GM21825 (cell line): ENCODE results near the gene ZNF841.
"Not testable (repeated sequence)": the region's sequence is repeated elsewhere in the genome, so short reads cannot be mapped to it uniquely, and the experiment has no call there.

Experiments used
- ATAC-seq: cut with Tn5 transposase; IDR thresholded peaks from one replicate; pipeline ENCODE4 v1.9.1; 2021; ENCODE audit warnings: mild to moderate bottlenecking, moderate library complexity; ENCODE audit not compliant: unreplicated experiment

The ZNF841 gene

DNA sequence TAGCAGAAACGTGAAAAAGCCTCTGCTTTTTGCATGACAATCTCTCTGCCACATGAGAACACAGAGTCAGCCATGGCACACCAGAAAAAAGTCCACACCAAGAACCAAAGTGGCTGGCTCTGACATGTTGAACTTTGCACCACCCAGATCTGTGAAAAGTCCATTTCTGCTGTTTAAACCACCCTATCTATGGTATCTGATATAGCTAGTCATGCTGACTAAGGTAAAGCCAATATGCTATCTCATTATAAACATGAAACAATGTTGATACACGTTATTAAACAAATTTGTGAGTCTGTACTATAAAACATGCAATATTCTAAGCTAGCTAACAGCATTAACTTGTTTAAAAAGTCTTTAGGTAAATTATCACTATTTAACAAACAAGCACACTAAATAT is 25.9 kb downstream of the ZNF841 start:
- ATAC-seq = no peak

DNA sequence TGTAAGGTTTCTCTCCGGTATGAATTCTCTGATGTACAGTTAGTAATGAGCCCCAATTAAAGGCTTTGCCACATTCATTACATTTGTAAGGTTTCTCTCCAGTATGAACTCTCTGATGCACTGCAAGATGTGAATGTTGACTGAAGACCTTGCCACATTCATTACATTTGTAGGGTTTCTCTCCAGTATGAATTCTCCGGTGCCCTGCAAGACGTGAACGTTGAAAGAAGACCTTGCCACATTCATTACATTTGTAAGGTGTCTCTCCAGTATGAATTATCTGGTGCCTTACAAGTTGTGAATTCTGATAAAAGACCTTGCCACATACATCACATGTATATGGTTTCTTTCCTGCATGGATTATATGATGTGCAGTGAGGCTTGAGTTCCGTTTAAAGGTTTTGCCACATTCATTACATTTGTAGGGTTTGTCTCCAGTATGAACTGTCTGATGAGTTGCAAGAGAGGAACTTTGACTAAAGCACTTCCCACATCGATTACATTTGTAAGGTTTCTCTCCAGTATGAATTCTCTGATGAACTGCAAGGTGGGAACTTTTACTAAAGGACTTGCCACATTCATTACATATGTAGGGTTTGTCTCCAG is 29.2 kb downstream of the ZNF841 start:
- no peak for ATAC-seq

DNA sequence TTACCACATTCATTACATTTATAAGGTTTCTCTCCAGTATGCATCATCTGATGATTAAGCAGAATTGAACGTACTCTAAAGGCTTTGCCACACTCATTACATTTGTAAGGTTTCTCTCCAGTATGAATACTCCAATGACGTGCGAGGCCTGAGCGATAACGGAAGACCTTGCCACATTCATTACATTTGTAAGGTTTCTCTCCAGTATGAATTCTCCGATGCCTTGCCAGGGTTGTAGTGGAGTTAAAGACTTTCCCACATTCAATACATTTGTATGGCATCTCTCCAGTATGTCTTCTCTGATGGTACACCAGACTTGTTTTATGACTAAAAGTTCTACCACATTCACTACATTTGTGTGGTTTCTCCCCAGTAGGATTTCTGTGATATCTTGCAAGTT is 30.2 kb downstream of the ZNF841 start:
- no peak for ATAC-seq

DNA sequence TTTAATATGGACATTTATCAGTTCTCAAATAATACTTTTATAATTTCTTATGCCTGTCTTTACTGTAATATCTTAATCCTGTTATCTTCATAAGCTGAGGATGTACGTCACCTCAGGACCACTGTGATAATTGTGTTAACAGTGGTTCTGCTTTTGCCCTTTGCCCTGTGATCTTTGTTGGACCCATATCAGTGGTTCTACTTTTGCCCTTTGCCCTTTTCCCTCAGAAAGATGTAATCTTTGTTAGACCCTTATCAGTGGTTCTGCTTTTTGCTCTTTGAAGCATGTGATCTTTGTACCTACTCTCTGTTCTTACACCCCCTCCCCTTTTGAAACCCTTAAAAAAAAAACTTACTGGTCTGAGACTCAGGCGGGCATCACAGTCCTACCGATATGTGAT is 39.1 kb downstream of the ZNF841 start:
- not testable (repeated sequence) for ATAC-seq

DNA sequence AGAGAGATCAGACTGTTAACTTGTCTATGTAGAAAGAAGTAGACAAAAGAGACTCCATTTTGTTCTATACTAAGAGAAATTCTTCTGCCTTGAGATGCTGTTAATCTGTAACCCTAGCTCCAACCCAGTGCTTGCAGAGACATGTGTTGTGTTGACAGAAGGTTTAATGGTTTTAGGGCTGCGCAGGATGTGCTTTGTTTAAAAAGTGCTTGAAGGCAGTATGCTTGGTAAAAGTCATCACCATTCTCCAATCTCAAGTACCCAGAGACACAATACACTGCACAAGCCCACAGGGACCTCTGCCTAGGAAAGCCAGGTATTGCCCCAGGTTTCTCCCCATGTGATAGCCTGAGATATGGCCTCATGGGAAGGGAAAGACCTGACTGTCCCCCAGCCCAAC is 43.8 kb downstream of the ZNF841 start:
- ATAC-seq = not testable (repeated sequence)

DNA sequence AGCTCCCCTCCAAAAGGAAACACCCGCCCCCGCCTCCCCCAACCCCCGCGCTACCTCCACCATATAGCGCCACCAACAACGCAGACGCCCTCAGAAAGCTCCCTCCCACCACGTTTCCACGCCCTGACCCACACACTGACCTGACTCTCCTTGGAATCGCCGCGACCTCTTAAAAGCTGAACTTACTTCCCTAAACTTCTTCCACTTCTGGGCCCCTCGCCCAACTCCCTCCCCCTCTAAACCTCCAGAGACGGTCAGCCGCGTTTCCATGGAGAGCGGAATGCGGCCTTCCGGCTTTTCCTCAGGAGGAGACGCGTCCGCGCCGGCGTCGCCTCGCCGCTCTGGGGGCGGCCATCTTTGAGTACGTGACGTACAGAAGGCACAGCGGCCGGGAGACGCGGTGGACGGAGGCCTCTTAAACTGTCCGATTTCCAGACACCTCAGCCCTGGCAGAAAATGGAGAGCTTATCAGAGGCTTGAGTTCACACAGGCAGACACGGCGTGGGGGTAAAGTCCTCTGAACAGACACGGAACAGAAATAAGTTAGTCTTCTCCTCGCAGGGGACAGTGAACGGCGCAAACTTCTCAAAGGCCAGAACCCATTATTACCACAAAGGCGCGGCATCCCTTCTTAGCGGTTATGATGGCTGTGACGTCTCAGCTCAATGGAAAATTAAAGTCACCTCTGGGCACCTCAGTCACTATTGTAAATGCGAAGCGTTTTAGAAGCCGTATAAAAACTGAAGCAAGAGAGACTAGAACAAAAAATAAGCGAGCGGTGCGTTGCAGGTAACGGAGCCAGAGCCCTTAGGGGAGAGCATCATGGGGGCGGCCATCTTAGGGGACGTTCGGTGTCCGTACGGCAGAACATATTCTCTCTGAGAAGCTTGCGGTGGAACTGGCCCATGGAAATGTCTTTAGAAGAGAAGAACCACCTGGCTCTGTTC is 46.7 kb downstream of the ZNF841 start, which contains the start of gene ZNF432:
Gene ZNF432 (minus strand): TSS at position 284 of the 947 bp plus-strand sequence. CDS start 1,970 bp downstream, outside the sequence.
- peak; percentile 84 for ATAC-seq

DNA sequence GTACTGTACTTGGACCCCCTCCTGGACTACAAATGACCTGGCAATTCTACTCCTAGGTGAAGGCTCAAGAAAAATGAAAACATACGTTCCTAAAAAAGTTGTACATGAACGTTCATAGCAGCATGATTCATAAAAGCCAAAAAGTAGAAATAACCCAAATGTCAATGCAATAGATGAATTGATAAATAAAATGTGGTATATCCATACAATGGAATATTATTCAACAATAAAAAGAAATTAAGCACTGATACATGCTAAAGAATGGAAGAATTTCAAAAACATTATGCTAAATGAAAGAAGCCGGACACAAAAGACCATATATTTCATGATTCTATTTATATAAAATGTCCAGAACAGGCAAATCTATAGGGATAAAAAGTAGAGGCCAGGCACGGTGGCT is 56.4 kb downstream of the ZNF841 start:
- no peak for ATAC-seq

DNA sequence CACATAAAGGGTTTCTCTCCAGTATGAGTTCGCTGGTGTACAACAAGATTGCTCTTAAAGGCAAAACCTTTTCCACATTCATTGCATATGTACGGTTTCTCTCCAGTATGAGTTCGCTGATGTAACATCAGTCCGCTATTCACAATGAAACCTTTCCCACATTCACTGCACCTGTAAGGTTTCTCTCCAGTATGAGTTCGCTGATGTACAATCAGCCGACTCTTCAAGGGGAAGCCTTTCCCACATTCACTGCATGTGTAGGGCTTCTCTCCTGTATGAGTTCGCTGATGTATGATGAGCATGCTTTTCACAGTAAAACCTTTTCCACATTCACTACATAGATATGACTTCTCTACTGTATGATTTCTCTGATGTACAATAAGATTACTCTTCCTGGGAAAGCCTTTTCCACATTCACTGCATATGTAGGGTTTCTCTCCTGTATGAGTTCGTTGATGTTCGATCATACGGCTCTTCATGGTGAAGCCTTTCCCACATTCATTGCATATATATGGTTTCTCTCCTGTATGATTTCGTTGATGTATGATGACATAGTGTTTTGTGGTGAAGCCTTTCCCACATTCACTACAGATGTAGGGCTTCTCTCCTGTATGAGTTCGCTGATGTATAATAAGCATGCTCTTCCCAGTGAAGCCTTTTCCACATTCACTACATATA is 61.4 kb downstream of the ZNF841 start:
- ATAC-seq = no peak

DNA sequence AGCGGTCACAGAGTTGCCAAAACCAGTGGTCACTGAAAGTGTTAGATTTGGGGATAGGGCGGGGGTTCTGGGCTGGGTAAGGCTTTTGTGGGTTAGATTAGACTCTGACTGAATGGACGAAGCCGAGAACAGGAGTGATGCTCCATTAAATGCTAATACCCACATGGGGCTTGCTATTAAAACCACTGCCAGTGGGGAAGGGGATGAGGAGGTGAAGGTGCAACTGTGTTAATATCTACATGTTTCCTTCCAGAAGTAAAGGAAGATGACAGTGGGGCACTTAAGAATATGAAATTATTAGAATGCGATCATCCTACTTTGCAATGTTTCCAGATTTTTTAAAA is 66.8 kb downstream of the ZNF841 start:
- ATAC-seq = peak; percentile 25

DNA sequence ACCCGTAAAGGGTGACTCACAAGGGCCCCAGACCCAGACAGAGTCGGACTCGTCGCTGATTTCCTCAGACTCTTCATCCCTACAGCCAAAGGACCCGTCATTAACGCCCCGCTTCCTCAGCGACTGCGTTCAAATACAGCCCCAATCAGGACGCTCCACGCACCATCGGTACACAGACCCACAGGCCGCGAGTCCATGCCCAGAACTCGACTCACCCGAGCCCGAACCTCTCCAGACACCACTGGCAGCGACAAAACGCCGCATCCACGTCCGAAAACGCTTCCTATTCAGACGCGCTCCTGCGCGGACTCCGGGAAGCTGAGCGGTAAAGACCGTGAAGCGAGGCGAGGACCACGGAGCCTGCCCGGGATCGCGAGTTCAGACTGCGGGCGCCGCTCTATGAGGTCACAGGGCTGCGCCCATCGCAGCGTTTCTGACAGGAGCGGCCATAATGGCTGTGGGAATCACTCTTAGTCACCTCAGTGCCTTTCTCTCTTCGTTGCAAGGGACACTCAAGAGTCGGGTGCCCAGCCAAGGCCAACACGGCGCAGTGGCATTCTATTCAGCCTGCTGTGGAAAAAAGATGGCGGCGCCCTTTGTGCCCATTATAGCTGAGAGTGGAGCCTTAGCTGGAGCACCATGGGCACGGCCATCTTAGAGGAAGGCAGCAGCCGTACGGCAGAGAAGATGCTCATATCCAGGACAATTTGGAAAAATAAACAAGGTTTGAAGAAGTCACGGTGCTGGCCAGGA is 67.4 kb downstream of the ZNF841 start, which contains the start of gene ZNF614:
Gene ZNF614 (minus strand): TSS at position 353 of the 753 bp plus-strand sequence. CDS start 2,634 bp downstream, outside the sequence.
- peak; percentile 84 for ATAC-seq

DNA sequence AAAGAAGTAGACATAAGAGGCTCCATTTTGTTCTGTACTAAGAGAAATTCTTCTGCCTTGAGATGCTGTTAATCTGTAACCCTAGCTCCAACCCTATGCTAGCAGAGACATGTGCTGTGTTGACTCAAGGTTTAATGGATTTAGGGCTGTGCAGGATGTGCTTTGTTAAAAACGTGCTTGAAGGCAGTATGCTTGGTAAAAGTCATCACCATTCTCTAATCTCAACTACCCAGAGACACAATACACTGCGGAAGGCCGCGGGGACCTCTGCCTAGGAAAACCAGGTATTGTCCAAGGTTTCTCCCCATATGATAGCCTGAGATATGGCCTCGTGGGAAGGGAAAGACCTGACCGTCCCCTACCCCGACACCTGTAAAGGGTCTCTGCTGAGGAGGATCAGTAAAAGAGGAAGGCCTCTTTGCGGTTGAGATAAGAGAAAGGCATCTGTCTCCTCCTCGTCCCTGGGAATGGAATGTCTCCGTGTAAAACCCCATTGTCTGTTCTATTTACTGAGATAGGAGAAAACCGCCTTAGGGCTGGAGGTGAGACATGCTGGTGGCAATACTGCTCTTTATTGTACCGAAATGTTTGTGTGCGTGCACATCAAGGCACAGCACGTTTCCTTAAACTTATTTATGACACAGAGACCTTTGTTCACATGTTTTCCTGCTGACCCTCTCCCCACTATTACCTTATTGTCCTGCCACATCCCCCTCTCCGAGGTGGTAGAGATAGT is 69.1 kb downstream of the ZNF841 start:
- ATAC-seq = not testable (repeated sequence)

DNA sequence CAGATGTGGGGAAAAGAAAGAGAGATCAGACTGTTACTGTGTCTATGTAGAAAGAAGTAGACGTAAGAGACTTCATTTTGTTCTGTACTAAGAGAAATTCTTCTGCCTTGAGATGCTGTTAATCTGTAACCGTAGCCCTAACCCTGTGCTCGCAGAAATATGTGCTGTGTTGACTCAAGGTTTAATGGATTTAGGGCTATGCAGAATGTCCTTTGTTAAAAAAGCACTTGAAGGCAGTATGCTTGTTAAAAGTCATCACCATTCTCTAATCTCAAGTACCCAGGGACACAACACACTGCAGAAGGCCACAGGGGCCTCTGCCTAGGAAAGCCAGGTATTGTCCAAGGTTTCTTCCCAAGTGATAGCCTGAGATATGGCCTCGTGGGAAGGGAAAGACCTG is 71.1 kb downstream of the ZNF841 start:
- ATAC-seq = not testable (repeated sequence)

DNA sequence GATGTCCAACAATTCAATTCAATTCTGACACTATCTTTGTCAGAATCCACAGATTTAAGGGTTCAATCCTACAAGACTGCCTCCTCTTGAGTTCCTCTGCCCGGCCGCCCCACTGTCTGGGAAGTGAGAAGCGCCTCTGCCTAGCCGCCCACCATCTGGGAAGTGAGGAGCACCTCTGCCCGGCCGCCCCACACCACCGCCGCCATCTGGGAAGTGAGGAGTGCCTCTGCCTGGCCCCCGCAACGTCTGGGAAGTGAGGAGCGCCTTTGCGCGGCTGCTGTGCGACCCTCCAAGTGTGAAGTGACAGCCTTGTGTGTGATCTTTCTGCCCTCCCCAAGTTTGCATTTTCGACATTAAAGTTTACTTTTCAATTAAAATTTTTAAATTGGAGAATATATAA is 73.4 kb downstream of the ZNF841 start:
- ATAC-seq = no peak

DNA sequence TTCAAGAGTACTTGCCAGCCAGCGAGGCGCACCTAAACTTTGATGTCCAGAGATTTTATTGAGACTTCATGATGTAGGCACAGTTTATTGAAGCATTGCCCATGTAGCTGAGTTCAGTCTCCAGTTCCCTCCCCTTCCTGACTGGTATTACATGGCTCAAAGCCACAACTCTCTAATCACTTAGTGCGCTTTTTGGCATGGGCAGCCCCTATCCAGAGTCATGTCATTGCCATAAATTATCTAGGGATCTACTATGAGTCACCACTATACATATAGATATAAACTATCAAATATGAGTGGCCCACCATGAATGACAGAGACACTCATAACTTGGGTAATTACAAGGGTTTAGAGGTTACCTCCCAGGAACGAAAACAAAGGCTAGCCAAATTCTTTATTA is 75.1 kb downstream of the ZNF841 start:
- no peak for ATAC-seq
